Limb (tissue), 2 donors: Measurements from ENCODE around the gene RGS9.
"Not testable (repeated sequence)": the region's sequence is repeated elsewhere in the genome, so short reads cannot be mapped to it uniquely, and the experiment has no call there.

Source experiments
- DNase-seq, 2 donors: peaks; one replicate each; pipeline ENCODE4 v3.0.0-alpha.2; 2016; ENCODE audit errors: extremely low spot score in 2 of 2

The RGS9 gene

DNA sequence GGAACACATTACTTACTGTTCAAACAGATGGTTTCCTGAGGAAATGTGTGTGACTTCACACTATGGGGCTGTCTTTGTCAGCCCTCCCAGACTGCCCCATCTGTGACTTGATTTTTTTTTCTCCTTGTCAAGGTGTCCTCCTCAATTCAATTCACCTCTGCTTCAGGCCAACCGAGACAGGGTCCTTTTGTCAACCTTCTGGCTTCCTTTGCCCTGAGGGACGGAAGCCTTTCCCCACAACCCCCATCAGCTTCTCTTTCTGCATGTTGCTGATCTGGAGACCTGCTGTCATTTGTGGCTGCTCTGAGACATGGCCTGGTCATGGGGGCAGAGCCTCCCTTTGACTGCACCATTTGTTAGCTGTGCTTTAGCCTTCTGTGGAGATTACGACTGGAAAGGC is 21.3 kb upstream of the RGS9 start:
- DNase-seq: no peak

DNA sequence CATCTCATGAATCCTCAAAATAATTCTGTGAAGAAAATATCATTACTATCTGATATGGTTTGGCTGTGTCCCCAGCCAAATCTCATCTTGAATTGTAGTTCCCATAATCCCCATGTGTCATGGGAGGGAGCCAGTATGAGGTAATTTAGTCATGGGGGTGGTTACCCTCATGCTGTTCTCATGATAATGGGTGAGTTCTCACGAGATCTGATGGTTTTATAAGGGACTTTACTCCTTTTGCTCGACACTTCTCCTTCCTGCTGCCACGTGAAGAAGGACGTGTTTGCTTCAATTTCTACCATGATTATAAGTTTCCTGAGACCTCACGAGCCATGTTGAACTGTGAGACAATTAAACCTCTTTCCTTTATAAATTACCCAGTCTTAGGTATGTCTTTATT is 20.7 kb upstream of the RGS9 start:
- not testable (repeated sequence) for DNase-seq

DNA sequence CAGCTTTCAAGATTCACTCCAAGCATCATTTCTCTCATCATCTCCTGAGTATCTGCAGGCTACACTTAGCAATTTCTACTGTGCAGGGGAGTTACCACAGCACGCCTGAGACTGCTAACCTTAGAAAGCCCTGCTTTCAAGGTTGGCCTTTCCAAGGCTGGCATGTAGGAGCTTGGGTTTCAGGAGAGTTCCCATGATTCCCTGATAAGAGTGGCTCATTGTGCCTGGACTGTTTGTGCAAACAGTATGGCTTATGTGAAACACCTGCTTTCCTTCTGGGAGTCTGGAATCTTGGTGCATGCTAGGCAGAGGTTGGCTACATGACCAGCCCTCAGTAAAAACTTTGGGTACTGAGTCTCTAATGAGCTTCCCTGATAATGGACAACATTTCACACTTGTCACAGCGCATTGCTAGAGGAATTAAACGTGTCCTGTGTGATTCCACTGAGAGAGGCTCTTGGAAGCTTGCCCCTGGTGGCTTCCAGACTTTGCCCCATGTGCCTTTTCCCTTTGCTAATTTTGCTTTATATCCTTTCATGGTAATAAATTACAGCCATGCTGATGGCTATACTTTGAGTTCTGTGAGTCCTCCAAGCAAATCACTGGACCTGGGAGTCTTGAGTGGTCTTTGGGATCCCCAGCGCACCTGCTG is 19.7 kb upstream of the RGS9 start:
- DNase-seq: no peak

DNA sequence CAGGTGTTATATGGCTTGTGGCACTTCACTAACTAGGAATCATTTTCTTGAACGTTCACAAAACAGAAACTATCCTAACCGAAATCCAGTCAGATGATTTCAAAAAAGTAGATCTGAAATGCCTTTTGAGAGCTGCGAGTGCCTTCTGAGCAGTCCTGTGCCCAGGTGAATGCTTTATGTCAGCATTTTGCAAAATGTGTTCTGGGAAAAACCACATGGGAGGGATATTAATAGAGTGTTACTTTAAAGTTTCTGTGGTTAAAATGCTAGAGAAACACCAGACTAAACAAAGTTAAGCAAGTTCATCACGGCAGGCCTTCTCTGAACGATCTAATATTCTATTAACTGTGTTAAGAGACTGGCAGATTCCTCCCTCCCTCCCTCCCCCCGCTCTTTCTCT is 15.8 kb upstream of the RGS9 start:
- no peak for DNase-seq

DNA sequence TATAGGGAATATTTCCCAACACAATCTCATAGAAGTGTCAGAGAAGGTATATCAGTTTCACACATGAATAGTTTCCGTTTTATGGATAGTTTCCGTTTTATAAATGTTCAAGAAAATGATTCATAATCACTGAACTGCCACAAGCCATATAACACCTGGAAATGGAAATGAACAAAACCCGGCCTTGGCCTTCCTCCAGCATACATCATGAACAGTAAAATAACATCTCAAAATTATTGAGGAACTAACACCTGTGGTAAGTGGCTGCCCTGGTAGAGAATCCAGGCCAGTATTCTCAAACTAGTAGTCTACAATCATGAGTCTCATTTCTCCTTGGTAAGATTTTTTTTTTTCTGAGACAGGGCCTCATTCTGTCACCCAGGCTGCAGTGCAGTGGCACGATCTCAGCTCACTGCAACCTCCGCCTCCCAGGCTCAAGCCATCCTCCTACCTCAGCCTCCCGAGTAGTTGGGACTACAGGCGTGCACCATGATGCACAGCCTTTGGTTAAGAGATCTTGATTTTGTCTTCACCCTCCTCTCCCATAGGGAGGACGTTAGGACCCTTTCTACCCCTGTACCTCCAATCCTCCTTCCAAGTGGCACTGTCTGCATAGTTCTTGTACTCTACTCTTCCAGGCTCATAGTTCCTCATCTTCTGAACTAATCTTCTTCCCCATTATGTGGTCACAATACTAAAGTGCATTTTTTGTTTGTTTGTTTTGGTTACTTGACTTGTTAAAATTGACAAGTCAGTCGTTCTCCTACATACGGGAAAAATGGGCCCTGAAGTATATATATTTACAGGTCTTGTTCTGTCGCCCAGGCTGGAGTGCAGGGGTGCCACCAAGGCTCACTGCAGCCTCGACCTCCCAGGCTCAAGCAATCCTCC is 15.0 kb upstream of the RGS9 start:
- no peak for DNase-seq

DNA sequence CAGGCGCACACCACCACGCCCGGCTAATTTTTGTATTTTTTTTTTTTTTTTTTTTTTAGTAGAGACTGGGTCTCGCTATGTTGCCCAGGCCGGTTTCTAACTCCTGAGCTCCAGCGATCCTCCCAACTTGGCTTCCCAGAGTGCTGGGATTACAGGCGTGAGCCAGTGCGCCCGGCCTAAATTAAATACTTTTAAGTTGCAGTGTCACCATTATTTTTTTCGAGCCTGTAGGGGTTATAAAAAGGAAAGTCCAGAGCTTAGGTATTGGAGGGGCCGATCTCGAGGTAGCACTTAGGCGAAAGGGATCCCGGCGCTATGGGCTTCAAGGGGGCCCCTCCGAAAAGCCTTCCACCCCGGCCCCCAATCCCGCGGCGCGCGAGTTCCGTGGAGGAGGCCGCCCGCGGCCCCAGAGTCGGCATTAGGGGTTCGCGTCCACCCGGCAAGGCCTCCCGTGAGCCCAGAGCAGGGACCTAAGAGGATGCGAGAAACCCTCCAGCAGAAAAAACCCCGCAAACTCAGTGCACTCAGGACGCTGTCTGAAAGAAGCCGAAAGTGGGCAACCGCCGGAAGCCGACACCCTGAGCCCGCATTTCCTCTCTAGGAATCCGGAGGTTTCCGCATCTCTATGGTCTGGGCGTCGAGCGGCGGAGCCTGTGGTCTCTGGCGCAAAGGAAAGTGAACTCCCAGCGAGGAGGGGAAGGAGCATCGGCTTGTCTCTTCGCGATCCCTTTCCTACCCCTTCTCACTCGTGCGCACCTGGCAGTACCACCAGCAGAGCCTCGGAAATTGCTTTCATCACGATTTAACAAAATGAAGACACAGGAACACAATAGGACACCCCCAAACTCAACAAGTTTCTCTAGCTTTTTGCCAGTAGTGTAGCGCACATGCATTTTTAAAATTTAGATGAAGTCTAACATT is 14.1 kb upstream of the RGS9 start:
- peak; percentile 88 to 91 for DNase-seq

DNA sequence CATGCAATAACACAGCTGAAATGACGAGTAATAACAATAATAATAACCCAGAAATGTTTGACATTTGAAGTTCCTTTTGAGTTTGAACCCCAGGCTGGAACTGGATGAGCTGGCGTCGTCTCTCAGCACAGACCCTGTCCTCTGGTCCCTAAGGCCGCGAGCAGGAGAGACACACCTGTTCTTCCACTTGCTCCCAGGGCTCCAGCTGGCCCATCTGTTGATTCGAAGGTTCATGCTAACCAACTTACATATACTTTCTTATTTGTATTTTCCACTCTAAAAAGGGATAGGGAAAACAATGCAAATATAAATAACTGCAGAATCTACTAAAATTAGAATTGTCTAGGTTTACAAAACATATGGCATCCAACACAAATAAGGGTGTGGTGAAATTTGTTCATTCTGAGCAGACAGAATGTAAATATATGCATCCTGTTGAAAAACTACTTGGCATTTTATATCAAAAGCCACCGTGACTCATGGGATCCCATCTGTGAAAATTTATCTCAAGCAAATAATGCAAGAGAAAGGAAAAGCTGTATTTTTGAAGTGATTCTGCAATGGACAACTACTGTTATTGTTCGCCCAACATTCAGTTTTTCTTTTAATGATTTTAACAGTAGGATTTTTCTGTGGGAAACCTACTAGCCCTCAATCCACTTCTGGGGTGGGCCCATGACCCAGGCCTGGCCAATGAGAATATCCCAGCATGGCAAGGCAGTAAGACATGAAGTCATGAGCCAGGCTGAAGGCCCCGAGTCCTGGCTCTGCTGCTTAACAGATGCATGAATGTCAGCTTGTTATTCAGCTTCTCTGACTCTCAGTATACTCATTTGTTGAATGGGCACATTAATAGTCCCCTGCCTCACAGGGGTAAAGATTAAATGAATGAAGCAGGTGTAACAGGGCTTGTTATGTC is 13.2 kb upstream of the RGS9 start:
- no peak for DNase-seq

DNA sequence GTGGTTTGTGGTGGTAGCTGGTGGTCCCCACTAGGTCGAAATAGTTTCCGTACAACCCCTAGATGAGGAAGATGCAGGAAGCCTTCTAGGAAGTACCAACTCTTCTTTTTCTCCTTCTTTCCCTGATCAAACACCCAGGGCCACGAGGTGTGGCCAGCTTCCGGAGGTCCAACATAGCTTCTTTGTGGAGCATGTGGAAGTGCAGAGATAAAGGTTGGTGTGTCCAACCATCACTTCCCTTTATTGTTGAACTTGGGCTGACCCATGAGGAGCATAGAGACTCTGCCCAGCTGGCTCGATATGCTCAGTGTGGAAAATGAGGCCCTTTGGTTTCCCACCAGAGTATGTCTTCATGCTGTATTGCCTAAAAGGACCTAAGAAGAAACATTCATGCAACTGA is 6.3 kb upstream of the RGS9 start:
- DNase-seq: no peak

DNA sequence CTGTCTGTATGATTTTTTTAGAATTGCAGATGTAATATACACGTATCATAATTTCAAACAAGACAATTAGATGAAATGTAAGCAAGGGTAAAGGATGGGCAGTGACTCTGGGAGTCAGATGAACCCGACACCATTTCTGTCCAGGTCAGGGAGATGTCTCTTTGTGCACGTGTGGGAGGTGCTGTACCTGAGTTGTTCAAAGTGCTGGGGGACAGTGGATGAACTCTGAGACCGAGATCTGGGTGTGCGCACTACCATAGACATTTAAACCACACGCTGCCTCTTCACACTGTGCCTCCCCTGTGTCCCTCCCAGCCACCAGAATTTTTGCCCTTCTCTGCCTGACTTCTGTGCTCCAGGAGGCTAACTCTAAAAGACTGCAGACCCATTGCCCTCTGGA is 5.9 kb upstream of the RGS9 start:
- DNase-seq: no peak

DNA sequence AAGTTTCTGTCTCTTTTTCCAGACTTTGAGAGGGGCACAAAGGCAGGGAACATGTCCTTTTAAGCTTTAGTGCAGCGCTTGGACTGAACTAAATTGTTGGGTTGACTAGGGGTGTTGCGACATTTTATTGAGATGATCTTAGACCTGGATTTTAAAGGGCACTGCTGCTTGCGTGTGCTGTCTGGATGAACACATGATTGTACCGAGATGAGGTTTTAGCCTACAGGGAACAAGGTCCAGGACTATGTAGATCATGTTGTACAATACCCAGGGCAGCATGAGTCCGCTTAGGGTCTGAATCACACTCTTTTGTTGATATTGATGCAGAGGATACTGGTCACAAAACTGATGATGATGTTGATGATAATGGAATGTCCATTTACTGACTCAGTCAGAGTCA is 5.2 kb upstream of the RGS9 start:
- no peak for DNase-seq

DNA sequence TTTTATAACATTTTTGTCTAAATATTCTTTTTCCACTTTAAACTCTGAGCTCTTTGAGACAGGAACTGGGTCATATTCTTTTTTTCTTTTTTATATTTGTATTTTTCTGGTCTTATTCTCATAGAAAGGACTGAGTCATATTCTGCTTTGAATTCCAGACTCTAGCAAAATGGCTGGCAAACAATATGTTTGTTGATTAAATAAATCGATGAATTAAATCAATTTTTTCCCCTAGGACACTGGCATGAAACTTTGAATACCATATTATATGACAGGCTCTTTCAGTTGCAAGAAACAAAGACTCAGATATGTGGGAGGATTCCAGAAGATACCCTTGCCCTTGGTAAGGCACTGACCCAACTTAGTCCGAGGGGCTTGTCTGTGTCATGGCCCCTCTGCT is 3.1 kb upstream of the RGS9 start:
- DNase-seq: no peak

DNA sequence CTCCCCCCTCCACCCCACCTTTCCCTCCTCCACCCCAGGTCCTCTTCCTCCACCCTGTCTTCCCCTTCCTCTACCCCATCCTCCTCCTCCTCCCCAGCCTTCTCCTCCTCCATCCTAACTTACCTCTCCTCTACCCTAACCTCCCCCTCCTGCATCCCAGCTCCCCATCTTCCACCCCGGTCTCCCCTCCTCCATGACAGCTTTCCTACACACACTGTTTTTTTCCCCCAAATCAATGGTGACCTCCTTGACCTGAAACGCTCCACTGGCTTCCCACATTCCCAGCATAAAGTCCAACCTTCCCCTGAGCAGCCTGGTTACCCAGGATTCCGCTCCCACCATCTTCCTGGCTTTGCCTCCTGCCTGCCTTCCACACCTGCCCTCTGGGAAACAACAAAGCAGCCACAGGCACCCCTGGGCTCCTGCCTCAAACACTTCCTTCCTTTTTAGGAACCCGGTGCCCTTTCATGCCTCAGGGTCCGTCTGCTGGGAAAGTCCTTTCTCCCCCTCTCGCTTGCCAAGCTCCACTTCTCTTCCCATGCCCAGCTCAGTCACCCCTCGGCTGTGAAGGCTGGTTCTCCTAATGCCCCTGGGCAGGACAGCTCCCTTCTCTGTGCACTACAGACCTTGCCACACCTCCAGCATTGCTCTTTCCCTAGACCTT is 2.1 kb downstream of the RGS9 start:
- no peak for DNase-seq

DNA sequence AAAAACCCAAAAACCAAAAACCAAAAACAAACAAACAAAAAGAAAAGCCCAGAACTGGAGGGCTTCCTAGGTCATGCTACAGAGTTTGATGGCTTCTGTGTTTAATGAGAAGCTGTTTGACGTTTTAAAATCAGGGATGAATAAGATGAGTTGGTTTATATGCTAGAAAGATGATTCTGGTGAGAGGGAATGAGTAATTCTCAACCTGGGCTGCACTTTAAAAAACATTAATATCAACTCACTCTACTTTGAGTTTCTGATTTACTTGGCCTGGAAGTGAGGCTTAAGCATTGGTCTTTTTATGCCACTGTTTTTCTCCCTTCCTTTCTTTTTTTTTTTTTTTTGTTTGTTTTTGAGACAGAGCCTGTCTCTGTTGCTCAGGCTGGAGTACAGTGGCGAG is 5.1 kb downstream of the RGS9 start:
- DNase-seq: no peak

DNA sequence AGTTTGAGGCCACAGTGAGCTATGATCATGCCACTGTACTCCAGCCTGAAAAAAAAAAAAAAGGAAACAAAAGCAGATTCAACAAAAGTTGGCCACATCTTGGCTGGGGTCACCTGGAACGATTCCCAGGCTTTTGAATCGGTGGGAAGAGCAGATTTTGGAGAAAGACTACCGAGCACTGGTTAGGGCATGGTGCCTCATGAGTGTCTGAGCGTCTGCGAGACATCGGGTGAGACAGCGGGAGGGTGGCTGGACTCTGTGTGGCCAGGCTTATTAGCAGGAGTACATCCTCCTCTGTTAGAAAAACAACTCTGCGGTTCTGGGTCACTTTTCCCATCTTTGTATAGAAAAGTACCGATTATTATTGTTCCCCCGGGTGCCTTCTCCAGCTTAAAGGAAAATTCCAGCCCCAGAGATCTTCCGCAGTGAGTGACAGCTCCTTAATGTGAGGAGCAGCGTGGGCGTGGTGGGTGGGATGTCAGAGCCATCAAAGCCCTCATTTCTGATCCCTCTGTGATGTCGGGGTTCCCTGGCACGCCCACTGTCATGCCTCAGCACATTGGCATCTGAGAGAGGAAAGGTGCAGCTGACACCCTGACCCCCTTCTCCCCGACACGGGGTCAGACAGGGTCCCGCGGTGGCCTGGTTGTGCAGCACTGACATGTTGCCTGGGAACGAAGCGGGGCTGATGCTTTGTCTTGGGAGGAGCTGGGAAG is 6.9 kb downstream of the RGS9 start:
- DNase-seq: no peak

DNA sequence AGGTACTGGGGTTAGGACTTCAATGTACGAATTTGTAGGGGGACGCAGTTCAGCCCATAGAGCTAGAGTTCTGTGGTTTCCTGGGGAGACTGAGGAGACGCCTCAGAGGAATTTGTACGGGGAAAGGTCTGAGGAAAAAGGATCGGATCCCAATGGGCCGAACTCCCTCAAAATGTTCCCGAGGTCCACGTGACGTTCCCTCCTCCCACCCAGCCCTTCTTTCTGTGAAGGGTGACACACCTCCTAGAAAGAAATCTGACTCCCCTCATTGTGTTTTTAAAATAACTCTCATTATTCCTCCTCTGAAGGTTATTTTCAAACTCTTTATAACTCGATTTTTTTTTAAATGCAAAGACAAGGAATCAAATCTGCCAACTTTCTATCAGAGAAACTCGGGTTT is 8.6 kb downstream of the RGS9 start:
- no peak for DNase-seq

DNA sequence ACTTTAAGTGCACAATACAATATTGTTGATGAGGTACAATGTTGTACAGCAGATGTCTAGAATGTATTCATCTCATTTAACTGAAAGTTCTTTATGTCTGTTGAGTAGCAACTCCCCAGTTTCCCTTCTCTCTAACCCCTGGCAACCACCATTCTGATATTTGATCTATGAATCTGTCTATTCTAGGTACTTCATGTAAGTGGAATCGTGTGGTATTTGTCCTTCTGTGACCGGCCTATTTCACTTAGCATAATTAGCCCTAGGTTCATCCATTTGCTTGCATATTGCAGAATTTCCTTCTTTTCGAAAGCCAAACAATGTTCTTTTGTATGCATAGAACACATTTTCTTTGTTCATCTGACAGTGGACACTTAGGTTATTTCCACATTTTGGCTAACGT is 10.8 kb downstream of the RGS9 start:
- no peak for DNase-seq

DNA sequence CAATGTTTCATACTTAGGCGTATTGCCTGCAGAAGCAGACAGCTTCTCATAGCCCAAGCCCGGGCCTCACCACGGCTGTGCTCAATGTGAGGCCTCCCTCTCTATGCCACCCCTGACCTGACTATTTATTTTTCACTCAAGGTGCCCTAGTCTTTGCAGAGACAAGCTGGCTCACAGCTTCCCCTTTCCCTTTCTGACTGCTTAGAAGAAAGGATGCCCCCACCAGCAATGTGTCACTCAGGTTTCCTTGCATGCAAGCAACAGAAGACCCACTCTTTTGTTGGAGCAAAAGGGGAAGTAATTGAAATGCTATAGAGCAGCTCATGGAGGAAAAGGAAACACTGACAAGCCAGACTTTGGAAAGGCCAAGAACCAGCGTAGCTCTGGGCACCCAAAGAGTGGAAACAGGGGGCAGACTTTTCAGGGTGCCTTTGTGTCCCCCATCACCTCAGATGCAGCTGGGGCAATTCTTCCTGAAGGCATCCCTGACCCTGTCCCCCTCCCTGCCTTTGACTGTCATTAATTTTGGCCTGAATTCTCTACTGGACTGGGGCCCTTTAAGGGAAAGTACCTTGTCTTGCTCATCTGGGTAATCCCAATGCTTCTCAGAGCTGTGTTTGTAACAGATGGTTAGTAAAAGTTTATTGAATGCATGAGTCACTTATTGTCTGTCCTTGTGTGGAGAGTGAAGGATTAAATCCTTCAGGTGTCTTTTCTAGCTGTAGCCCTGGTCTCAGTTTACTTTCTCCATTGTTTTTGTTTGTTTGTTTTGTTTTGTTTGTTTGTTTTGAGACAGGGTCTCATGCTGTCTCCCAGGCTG is 17.8 kb downstream of the RGS9 start:
- DNase-seq: no peak

DNA sequence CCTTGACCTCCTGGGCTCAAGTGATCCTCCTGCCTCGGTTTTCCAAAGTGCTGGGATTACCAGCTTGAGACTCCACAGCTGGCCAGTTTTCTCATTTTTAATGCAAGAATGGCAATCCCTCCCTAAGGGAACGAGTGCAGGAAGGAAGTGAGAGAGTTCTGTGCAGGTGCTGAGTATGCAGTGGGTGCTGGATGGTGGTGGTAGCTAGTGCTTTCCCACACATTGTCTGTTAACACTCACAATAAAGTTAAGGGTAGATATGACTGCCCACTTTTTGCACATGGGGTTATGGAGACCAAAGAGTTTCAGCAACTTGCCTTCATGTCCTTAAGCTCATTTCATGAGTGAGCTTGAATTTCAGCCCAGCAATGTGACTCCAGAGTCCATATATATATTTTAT is 18.5 kb downstream of the RGS9 start:
- DNase-seq: no peak
